Spleen (tissue), 11 donors: ENCODE data around the gene CKAP2L. TPM values are rescaled to one million over a fixed set of nuclear protein-coding genes. Genes with fewer than 3 reads are reported as not detected.
A peak's percentile ranks its signal among the peaks of the same experiment; 100 is the strongest.

Source experiments
- DNase-seq: peaks from one replicate; pipeline ENCODE4 v3.0.0-alpha.2; 2020
- H3K27ac ChIP-seq, 8 donors: fragments of 200-600 bp; sonication (generic) in 7 of 8; 1 replicate in 4 of 8; 2 replicates in 4 of 8; pipeline versions ENCODE4 v1.5.0 to v1.8.0; 2016 to 2021; ENCODE audit warnings: inconsistent platforms in 4 of 8, mild to moderate bottlenecking in 4 of 8, moderate library complexity in 1 of 8
- H3K27me3 ChIP-seq, 7 donors: fragments of 200-600 bp; sonication (generic) in 6 of 7; replicated peaks in 1 of 7; 1 replicate in 4 of 7; 2 replicates in 3 of 7; pipeline versions ENCODE4 v1.5.0 to v1.8.0; 2016 to 2021; ENCODE audit warnings: inconsistent platforms in 3 of 7, mild to moderate bottlenecking in 1 of 7
- H3K36me3 ChIP-seq, 6 donors: fragments of 200-600 bp; sonication (generic) in 5 of 6; 1 replicate in 4 of 6; 2 replicates in 2 of 6; pipeline versions ENCODE4 v1.5.0 to v1.8.0; 2016 to 2021; ENCODE audit warnings: inconsistent platforms in 2 of 6
- H3K4me1 ChIP-seq, 6 donors: fragments of 200-600 bp; sonication (generic) in 5 of 6; 1 replicate in 3 of 6; 2 replicates in 3 of 6; pipeline versions ENCODE4 v1.5.0 to v1.8.0; 2016 to 2021; ENCODE audit warnings: inconsistent platforms in 3 of 6
- H3K4me3 ChIP-seq, 8 donors: fragments of 200-600 bp; sonication (generic) in 7 of 8; 1 replicate in 4 of 8; 2 replicates in 4 of 8; pipeline versions ENCODE4 v1.5.0 to v1.8.0; 2016 to 2021; ENCODE audit warnings: inconsistent platforms in 4 of 8, mild to moderate bottlenecking in 4 of 8, moderate library complexity in 2 of 8
- H3K9me3 ChIP-seq, 8 donors: fragments of 200-600 bp; sonication (generic) in 7 of 8; 1 replicate in 4 of 8; 2 replicates in 4 of 8; pipeline versions ENCODE4 v1.5.0 to v1.8.0; 2016 to 2021; ENCODE audit warnings: inconsistent platforms in 4 of 8
- POLR2A ChIP-seq, 3 donors: fragments of 450-650 bp; IDR thresholded peaks; one replicate each; pipeline ENCODE4 v1.5.1; 2017; ENCODE audit warnings: antibody characterized with exemption in 3 of 3, mild to moderate bottlenecking in 1 of 3
- POLR2AphosphoS5 ChIP-seq, 3 donors: sonication (generic); formaldehyde crosslinking; IDR thresholded peaks; one replicate each; pipeline ENCODE4 v1.5.1; 2017; ENCODE audit warnings: antibody characterized with exemption in 3 of 3
- WGBS, 5 donors: extraction: QIAGEN DNeasy Blood & Tissue Kit in 3 of 5; methylation state at CpG; one replicate each; pipeline versions ENCODE4 v1.1.5 to v1.1.7; 2013 to 2018; 5-methylcytosine and 5-hydroxymethylcytosine counted together
- intact Hi-C: fragments of 100-400 bp; cut with DNase I; formaldehyde crosslinking; loops from one replicate; pipeline ENCODE4 v1.15.0; 2023; ENCODE audit warnings: low total_unique reads
- polyA plus RNA-seq, 3 donors: library from polyadenylated mRNA; stranded (reverse); fragments of 200-250 nt; gene quantifications; one replicate each; pipeline ENCODE4 v1.2.1, GENCODE V29; 2013
- total RNA-seq, 7 donors: library from RNA; depleted of rRNA in 3 of 7; stranded (reverse); fragments of >200 nt in 3 of 7; fragmentation: NEBNext Ultra II Directional in 4 of 7; extraction: Animal tissue kit (Norgen Biotek cat#: 25700) in 4 of 7; gene quantifications; one replicate each; pipeline versions ENCODE4 v1.1.0 to v1.2.1, GENCODE V29; 2016 to 2021
- TF ChIP-seq, protein P1 (sequence below), 11 experiments: fragments of 200-600 bp in 7 of 11; fragments of 450-650 bp in 4 of 11; sonication (generic) in 4 of 11; IDR thresholded peaks in 8 of 11; conservative IDR thresholded peaks in 3 of 11; 1 replicate in 7 of 11; 2 replicates in 4 of 11; pipeline versions ENCODE4 v1.4.0 to v1.8.0; 2016 to 2021; ENCODE audit warnings: antibody characterized with exemption in 11 of 11, inconsistent platforms in 4 of 11, mild to moderate bottlenecking in 1 of 11
- donor health status: healthy with polysubstance abuse.
- donor health status: DM: no; HTN: no; CAD: no; lungs with moderate emphysema.
- donor health status: DM: no; HTN: no; CAD: no.
- donor health status: Bipolar disorder and iron deficiency.
- donor health status: healthy.
- donor health status: DM: no; HTN: no; CAD: no.
- donor health status: DM: yes; HTN: yes; CAD: no.

The CKAP2L gene
- total and polyA plus RNA-seq, 10 donors, result 0.20 to 3.5 (median 1.5) TPM

DNA sequence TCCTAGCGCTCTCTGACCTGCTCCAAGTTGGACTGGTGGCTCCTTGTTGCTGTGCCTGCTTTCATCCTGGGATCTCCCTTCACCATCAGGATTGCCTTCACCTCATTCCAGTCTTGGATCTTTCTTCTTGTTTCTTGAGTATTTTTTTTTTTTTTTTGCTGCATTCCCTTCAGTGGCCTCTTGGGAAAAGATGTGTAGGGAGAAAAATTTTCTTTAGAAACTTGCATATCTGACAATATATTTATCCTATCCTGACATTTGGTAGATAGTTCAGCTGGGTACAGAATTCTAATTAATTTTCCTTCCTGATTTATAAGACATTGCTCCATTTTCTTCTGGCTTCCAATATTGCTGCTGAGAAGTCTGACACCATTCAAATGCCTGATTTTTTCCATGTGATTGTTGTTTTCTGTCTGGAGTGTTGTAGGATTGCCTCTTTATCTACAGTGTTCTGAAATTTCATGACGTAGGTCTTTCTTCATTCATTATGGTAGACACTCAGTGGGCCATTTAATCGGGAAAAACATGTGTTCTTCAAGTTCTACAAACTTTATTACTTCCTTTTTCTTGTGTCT, 42.9 kb upstream of the CKAP2L start:
- WGBS, 5 donors, result 92 to 97% (median 95%) methylated on average over 3 of the region's 3 CpGs
- Histone ChIP-seq H3K27ac (no peak overlapping the region), H3K4me3 (no peak overlapping the region), H3K27me3 (no peaks in the 10 kb centered on the region), H3K9me3 (peaks cover 0 to 16% (median 7%) of the 10 kb centered on the region in 8 donors), H3K36me3 (no peaks in the 10 kb centered on the region), H3K4me1 (peaks cover 2 to 21% (median 13%) of the 10 kb centered on the region in 6 donors)
- intact Hi-C loops, result no loop called here
- TF ChIP-seq, protein P1, sequence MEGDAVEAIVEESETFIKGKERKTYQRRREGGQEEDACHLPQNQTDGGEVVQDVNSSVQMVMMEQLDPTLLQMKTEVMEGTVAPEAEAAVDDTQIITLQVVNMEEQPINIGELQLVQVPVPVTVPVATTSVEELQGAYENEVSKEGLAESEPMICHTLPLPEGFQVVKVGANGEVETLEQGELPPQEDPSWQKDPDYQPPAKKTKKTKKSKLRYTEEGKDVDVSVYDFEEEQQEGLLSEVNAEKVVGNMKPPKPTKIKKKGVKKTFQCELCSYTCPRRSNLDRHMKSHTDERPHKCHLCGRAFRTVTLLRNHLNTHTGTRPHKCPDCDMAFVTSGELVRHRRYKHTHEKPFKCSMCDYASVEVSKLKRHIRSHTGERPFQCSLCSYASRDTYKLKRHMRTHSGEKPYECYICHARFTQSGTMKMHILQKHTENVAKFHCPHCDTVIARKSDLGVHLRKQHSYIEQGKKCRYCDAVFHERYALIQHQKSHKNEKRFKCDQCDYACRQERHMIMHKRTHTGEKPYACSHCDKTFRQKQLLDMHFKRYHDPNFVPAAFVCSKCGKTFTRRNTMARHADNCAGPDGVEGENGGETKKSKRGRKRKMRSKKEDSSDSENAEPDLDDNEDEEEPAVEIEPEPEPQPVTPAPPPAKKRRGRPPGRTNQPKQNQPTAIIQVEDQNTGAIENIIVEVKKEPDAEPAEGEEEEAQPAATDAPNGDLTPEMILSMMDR (IDR thresholded peaks at IDR 0.05 in 8 of 11, conservative IDR thresholded peaks at IDR 0.05 in 3 of 11), result no peak
- TF ChIP-seq POLR2A (IDR thresholded peaks at IDR 0.05) (no peak), POLR2AphosphoS5 (IDR thresholded peaks at IDR 0.05) (no peak)
- no peak for DNase-seq

DNA sequence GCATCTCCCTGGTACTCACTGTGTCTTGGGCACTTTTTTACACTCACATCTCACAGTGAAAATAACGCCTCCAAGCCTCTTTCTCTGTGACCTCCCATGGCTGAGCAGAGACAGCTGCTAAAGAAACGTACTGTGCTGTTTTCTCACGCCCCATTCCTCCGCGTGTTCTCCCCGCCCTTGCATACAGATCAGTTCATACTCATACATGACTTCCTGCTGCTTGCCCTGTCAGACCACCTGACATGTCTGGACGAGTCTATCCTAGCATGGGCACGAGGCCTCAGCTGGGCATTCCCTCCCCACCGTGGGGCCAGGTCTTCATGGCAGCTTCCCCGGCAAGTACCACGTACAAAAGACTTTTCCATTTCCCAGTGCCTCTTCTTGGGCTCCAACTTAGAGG, 41.1 kb upstream of the CKAP2L start:
- DNase-seq, result no peak
- intact Hi-C loops, result no loop called here
- Histone ChIP-seq H3K9me3 (peaks cover 0 to 16% (median 7%) of the 10 kb centered on the region in 8 donors), H3K27me3 (no peaks in the 10 kb centered on the region), H3K27ac (peak overlapping the region in 1 of 8 donors; percentile 21), H3K4me1 (peaks cover 0 to 8% (median 0%) of the 10 kb centered on the region in 6 donors), H3K36me3 (no peaks in the 10 kb centered on the region), H3K4me3 (no peak overlapping the region)
- no peak for TF ChIP-seq POLR2AphosphoS5 (IDR thresholded peaks at IDR 0.05)
- no peak for TF ChIP-seq POLR2A (IDR thresholded peaks at IDR 0.05)
- TF ChIP-seq, protein P1 (IDR thresholded peaks at IDR 0.05 in 8 of 11, conservative IDR thresholded peaks at IDR 0.05 in 3 of 11), result no peak
- 77 to 90% (median 80%) methylated on average over 11 of the region's 11 CpGs for WGBS, 5 donors

DNA sequence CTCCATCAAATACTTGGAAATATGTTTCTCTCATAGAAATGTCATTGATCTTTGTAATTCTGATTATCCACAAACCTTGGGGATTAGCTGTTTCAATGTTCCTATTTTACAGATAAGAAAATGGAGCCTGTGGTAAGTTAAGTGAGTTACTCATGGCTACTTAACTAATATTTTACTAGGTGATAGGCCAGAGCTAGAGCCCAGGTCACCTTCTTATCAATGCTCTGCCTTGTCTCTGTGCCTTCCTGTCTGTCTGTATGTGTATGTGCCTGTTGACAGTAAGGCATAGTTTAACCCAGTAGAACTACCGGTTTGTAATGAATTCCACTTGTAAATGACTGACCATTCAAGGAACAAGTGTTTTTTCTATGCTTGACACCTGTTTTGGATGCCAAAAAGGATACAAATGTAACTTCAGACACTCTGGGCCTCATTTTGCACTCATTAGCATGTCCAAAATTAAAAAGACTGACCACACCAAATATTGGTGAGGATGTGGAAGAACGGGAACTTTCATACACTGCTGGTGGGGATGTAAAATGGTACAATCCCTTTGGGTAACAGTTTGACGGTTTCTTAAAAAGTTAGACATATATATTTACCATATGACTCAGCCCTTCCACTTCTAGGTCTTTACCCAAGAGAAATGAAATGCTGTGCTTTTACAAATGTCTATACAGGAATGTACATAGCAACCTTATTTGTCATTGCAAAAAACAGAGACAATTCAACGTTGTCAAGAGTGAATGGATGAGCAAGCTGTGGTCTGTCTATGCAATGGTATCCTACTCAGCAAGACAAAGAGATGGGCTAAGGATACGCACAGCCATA, 39.5 kb upstream of the CKAP2L start:
- Histone ChIP-seq H3K4me3 (no peak overlapping the region), H3K36me3 (no peaks in the 10 kb centered on the region), H3K27me3 (no peaks in the 10 kb centered on the region), H3K27ac (no peak overlapping the region), H3K4me1 (peaks cover 0 to 10% (median 0%) of the 10 kb centered on the region in 6 donors), H3K9me3 (peaks cover 0 to 16% (median 7%) of the 10 kb centered on the region in 8 donors)
- WGBS, 5 donors, result 68 to 84% (median 74%) methylated on average over 5 of the region's 5 CpGs
- DNase-seq, result no peak
- intact Hi-C loops, result no loop called here
- no peak for TF ChIP-seq POLR2AphosphoS5 (IDR thresholded peaks at IDR 0.05)

DNA sequence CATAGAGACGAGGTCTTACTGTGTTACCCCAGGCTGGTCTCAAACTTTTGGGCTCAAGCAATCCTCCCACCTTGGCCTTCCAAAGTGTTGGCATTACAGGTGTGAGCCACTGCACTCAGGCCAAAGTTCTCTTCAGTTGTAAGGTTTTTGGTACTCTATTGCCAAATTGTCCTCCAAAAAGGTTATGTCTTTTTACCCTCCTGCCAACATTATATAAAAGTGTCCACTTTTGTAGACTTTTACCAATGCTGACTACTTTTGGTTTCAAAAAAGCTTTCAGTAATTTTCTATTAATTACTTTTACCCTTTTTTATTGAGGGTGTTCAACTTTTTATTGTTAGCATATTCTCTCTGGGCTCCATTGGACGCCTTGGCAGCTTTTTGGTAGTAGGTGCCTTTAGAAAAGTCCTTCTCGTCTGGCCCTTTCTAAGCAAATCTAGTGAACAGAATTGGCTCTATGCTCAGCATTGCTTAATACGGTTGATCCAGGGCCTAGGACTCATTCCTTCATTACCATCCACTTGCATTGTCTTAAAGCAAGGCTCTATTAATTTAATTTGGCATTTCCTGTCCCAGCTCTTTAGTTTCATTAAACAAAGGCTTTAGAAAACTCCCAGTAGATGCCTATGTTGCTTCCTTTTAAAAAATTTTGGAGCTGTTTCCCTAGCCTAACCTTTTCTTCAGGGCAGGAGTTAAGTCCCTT, 36.6 kb upstream of the CKAP2L start:
- TF ChIP-seq POLR2A (IDR thresholded peaks at IDR 0.05), result no peak
- no peak for TF ChIP-seq POLR2AphosphoS5 (IDR thresholded peaks at IDR 0.05)
- TF ChIP-seq, protein P1 (IDR thresholded peaks at IDR 0.05 in 8 of 11, conservative IDR thresholded peaks at IDR 0.05 in 3 of 11), result no peak
- no peak for DNase-seq
- H3K36me3 ChIP-seq, result no peaks in the 10 kb centered on the region
- no peak overlapping the region for H3K4me3 ChIP-seq
- H3K27ac ChIP-seq, result no peak overlapping the region
- intact Hi-C loops, result no loop called here
- 80 to 90% (median 87%) methylated on average over 4 of the region's 4 CpGs for WGBS, 5 donors
- H3K4me1 ChIP-seq, result peaks cover 0 to 10% (median 0%) of the 10 kb centered on the region in 6 donors
- no peaks in the 10 kb centered on the region for H3K9me3 ChIP-seq
- no peaks in the 10 kb centered on the region for H3K27me3 ChIP-seq
